Activated CD4-positive, alpha-beta T cell treated with anti-CD3 and anti-CD28 coated beads, Interleukin-2, amount 50 U/mL, for 24 hours (primary cell): ENCODE measurements around the gene LIMS2.

Experiments used
- DNase-seq, 2 donors: peaks; one replicate each; pipeline ENCODE4 v3.0.0-alpha.2; 2020; ENCODE audit warnings: low read depth in 1 of 2, low spot score in 1 of 2

The LIMS2 gene

GRCh38 chr2:127678531-127678930 is 3.2 kb upstream of the LIMS2 start:
- DNase-seq = no peak

GRCh38 chr2:127676906-127677305 is 1.6 kb upstream of the LIMS2 start:
- DNase-seq = no peak

GRCh38 chr2:127674241-127675209 is 805 bp downstream of the LIMS2 start:
- no peak for DNase-seq

GRCh38 chr2:127673291-127674069 is 1.9 kb downstream of the LIMS2 start:
- no peak for DNase-seq

- no peak for DNase-seq
Observed at GRCh38 chr2:127672341-127673224, 2.7 kb downstream of the LIMS2 start.

GRCh38 chr2:127671557-127672302 is 3.6 kb downstream of the LIMS2 start:
- no peak for DNase-seq

GRCh38 chr2:127670957-127671290 is 4.4 kb downstream of the LIMS2 start:
- DNase-seq = no peak

GRCh38 chr2:127670055-127670956 is 5.0 kb downstream of the LIMS2 start:
- no peak for DNase-seq

GRCh38 chr2:127669056-127669455 is 6.3 kb downstream of the LIMS2 start:
- no peak for DNase-seq

- no peak for DNase-seq
Observed at GRCh38 chr2:127665267-127665893, 9.9 kb downstream of the LIMS2 start.

GRCh38 chr2:127664895-127665225 is 10.5 kb downstream of the LIMS2 start:
- DNase-seq = no peak

GRCh38 chr2:127664065-127664894 is 11.1 kb downstream of the LIMS2 start:
- no peak for DNase-seq

- no peak for DNase-seq
Observed at GRCh38 chr2:127663566-127664064, 11.7 kb downstream of the LIMS2 start.

- no peak for DNase-seq
Observed at GRCh38 chr2:127662937-127663565, 12.3 kb downstream of the LIMS2 start.

- DNase-seq = no peak
Observed at GRCh38 chr2:127661949-127662510, 13.3 kb downstream of the LIMS2 start.

- DNase-seq = no peak
Observed at GRCh38 chr2:127661072-127661649, 14.2 kb downstream of the LIMS2 start.

GRCh38 chr2:127660291-127660578 is 15.1 kb downstream of the LIMS2 start:
- no peak for DNase-seq
